ENCODE measurements around the gene COPS9.

GRCh38 chr2:240086563-240086962, 49.5 kb downstream of the COPS9 start:
- TF ChIP-seq SUZ12 (IDR thresholded peaks at IDR 0.05): no peak
- no peak for TF ChIP-seq ELF4 (IDR thresholded peaks at IDR 0.05)
- no peak for TF ChIP-seq HDGF (IDR thresholded peaks at IDR 0.05; ENCODE audit: borderline replicate concordance)
- TF ChIP-seq ARNT (IDR thresholded peaks at IDR 0.05): no peak
- no peak for TF ChIP-seq FOXM1 (IDR thresholded peaks at IDR 0.05; ENCODE audit: borderline replicate concordance)
